Measurements from ENCODE around the gene PDAP1.

- TF ChIP-seq CTCF (IDR thresholded peaks at IDR 0.05), result no peak
- no peak for TF ChIP-seq POLR2AphosphoS5 (IDR thresholded peaks at IDR 0.05)
- TF ChIP-seq POLR2A (IDR thresholded peaks at IDR 0.05), result no peak
Measured at GRCh38 chr7:99410635-99411034, 2.2 kb upstream of the PDAP1 start.

Measured in breast epithelium (tissue), 3 donors.